Mesendoderm (in vitro differentiated cells): Measurements from ENCODE around the gene ACTN1.

Source experiments
- DNase-seq: peaks from one replicate; pipeline ENCODE4 v3.0.0; 2013
- H2AK5ac ChIP-seq: 2 replicates; pipeline ENCODE4 v1.6.1; 2013; ENCODE audit warnings: low read length, inconsistent platforms
- H2BK120ac ChIP-seq: 2 replicates; pipeline ENCODE4 v1.6.1; 2013; ENCODE audit warnings: low read depth, mild to moderate bottlenecking, low read length, moderate library complexity, mixed read lengths
- H2BK15ac ChIP-seq: replicated peaks from 2 replicates; pipeline ENCODE4 v1.6.1; 2013; ENCODE audit warnings: low read depth, mild to moderate bottlenecking, moderate library complexity
- H2BK5ac ChIP-seq: 2 replicates; pipeline ENCODE4 v1.6.1; 2013; ENCODE audit warnings: low read length, inconsistent platforms
- H3K18ac ChIP-seq: 2 replicates; pipeline ENCODE4 v1.6.1; 2013; ENCODE audit warnings: mild to moderate bottlenecking, low read length, mixed read lengths
- H3K23ac ChIP-seq: one replicate; pipeline ENCODE4 v1.6.1; 2013; ENCODE audit warnings: low read length
- H3K27ac ChIP-seq: 2 replicates; pipeline ENCODE4 v1.5.1; 2013; ENCODE audit warnings: low read depth, mild to moderate bottlenecking, inconsistent platforms, low read length, moderate library complexity
- H3K27me3 ChIP-seq: 2 replicates; pipeline ENCODE4 v1.6.1; 2013; ENCODE audit warnings: low read length, control low read depth, mild to moderate bottlenecking, inconsistent platforms; ENCODE audit not compliant: insufficient read depth, poor library complexity
- H3K36me3 ChIP-seq: 2 replicates; pipeline ENCODE4 v1.6.1; 2013; ENCODE audit warnings: low read length, inconsistent platforms; ENCODE audit not compliant: control insufficient read depth, insufficient read depth
- H3K4ac ChIP-seq: one replicate; pipeline ENCODE4 v1.6.1; 2013; ENCODE audit warnings: low read depth, mild to moderate bottlenecking, low read length, moderate library complexity
- H3K4me1 ChIP-seq: 2 replicates; pipeline ENCODE4 v1.6.1; 2013; ENCODE audit warnings: low read depth, low read length, inconsistent platforms; ENCODE audit not compliant: control insufficient read depth
- H3K4me2 ChIP-seq: 2 replicates; pipeline ENCODE4 v1.6.1; 2013; ENCODE audit warnings: low read length
- H3K4me3 ChIP-seq: 2 replicates; pipeline ENCODE4 v1.5.1; 2013; ENCODE audit warnings: mild to moderate bottlenecking, low read length
- H3K56ac ChIP-seq: one replicate; pipeline ENCODE4 v1.6.1; 2013; ENCODE audit warnings: low read length
- H3K79me1 ChIP-seq: 2 replicates; pipeline ENCODE4 v1.6.1; 2013; ENCODE audit warnings: low read length, inconsistent platforms
- H3K79me2 ChIP-seq: 2 replicates; pipeline ENCODE4 v1.6.1; 2013; ENCODE audit warnings: mild to moderate bottlenecking, low read length; ENCODE audit not compliant: control insufficient read depth, insufficient read depth
- H3K9ac ChIP-seq: 2 replicates; pipeline ENCODE4 v1.6.1; 2013; ENCODE audit warnings: low read length, inconsistent platforms
- H4K5ac ChIP-seq: one replicate; pipeline ENCODE4 v1.6.1; 2013; ENCODE audit warnings: low read length
- H4K8ac ChIP-seq: one replicate; pipeline ENCODE4 v1.6.1; 2013; ENCODE audit warnings: low read depth, mild to moderate bottlenecking, control low read depth, low read length, moderate library complexity
- WGBS: extraction: QIAGEN DNeasy Blood & Tissue Kit; methylation state at CpG from one replicate; pipeline ENCODE4 v1.1.7; 2013; ENCODE audit warnings: low lambda C conversion rate, missing lambda C conversion rate; ENCODE audit not compliant: insufficient coverage; ENCODE audit errors: extremely low coverage; 5-methylcytosine and 5-hydroxymethylcytosine counted together

Gene ACTN1

GRCh38 chr14:68834816-68835215, 144.3 kb downstream of the ACTN1 start:
- H3K36me3 ChIP-seq, result no peaks in the 10 kb centered on the region
- WGBS, result no CpG with 5 or more reads among the region's 6 CpGs
- H3K79me2 ChIP-seq, result no peaks in the 10 kb centered on the region
- no peak overlapping the region for H3K23ac ChIP-seq
- H3K9ac ChIP-seq, result no peak overlapping the region
- H2AK5ac ChIP-seq, result no peak overlapping the region
- no peak overlapping the region for H2BK120ac ChIP-seq
- H3K18ac ChIP-seq, result no peak overlapping the region
- H4K8ac ChIP-seq, result no peak overlapping the region
- H3K79me1 ChIP-seq, result no peaks in the 10 kb centered on the region
- no peak overlapping the region for H3K4me2 ChIP-seq
- no peaks in the 10 kb centered on the region for H3K27me3 ChIP-seq
- no peak for DNase-seq
- no peak overlapping the region for H3K4ac ChIP-seq
- H4K5ac ChIP-seq, result no peak overlapping the region
- no peaks in the 10 kb centered on the region for H3K4me1 ChIP-seq
- no peak overlapping the region for H2BK5ac ChIP-seq
- H3K4me3 ChIP-seq, result no peak overlapping the region
- no peak overlapping the region for H3K56ac ChIP-seq
- H3K27ac ChIP-seq, result no peak overlapping the region
- H2BK15ac ChIP-seq, result no peak overlapping the region

- H3K9ac ChIP-seq, result no peak overlapping the region
- H4K8ac ChIP-seq, result no peak overlapping the region
- H2AK5ac ChIP-seq, result no peak overlapping the region
- H2BK15ac ChIP-seq, result no peak overlapping the region
- H3K36me3 ChIP-seq, result no peaks in the 10 kb centered on the region
- no peak for DNase-seq
- no peaks in the 10 kb centered on the region for H3K79me2 ChIP-seq
- H2BK120ac ChIP-seq, result no peak overlapping the region
- H2BK5ac ChIP-seq, result no peak overlapping the region
- no peak overlapping the region for H3K56ac ChIP-seq
- no peaks in the 10 kb centered on the region for H3K27me3 ChIP-seq
- no peak overlapping the region for H3K18ac ChIP-seq
- H3K4ac ChIP-seq, result no peak overlapping the region
- H3K4me2 ChIP-seq, result no peak overlapping the region
- H4K5ac ChIP-seq, result no peak overlapping the region
- H3K79me1 ChIP-seq, result no peaks in the 10 kb centered on the region
- H3K27ac ChIP-seq, result no peak overlapping the region
- H3K4me3 ChIP-seq, result no peak overlapping the region
- no peaks in the 10 kb centered on the region for H3K4me1 ChIP-seq
- H3K23ac ChIP-seq, result no peak overlapping the region
These were observed 150.4 kb downstream of the ACTN1 start for GRCh38 chr14:68828698-68829097.

GRCh38 chr14:68825729-68826128, 153.4 kb downstream of the ACTN1 start:
- H3K4ac ChIP-seq, result no peak overlapping the region
- H2BK15ac ChIP-seq, result no peak overlapping the region
- no peak overlapping the region for H3K9ac ChIP-seq
- no peak overlapping the region for H4K8ac ChIP-seq
- H3K36me3 ChIP-seq, result no peaks in the 10 kb centered on the region
- no peak overlapping the region for H3K4me2 ChIP-seq
- H3K79me1 ChIP-seq, result no peaks in the 10 kb centered on the region
- H3K23ac ChIP-seq, result no peak overlapping the region
- H3K27me3 ChIP-seq, result no peaks in the 10 kb centered on the region
- no peak overlapping the region for H3K4me3 ChIP-seq
- no peak for DNase-seq
- WGBS, result no CpG with 5 or more reads among the region's 3 CpGs
- H3K18ac ChIP-seq, result no peak overlapping the region
- no peak overlapping the region for H4K5ac ChIP-seq
- no peak overlapping the region for H2BK120ac ChIP-seq
- no peak overlapping the region for H2BK5ac ChIP-seq
- no peaks in the 10 kb centered on the region for H3K79me2 ChIP-seq
- H3K27ac ChIP-seq, result no peak overlapping the region
- H3K56ac ChIP-seq, result no peak overlapping the region
- no peaks in the 10 kb centered on the region for H3K4me1 ChIP-seq
- H2AK5ac ChIP-seq, result no peak overlapping the region

- Histone ChIP-seq H3K27ac (no peak overlapping the region), H2BK5ac (no peak overlapping the region), H3K4me2 (no peak overlapping the region), H3K27me3 (no peaks in the 10 kb centered on the region), H3K18ac (no peak overlapping the region), H3K36me3 (no peaks in the 10 kb centered on the region), H2BK15ac (no peak overlapping the region), H3K56ac (peak overlapping the region; percentile 30), H2BK120ac (no peak overlapping the region), H3K4ac (peak overlapping the region; percentile 45), H3K4me1 (no peaks in the 10 kb centered on the region), H4K8ac (no peak overlapping the region), H3K23ac (no peak overlapping the region), H2AK5ac (no peak overlapping the region), H3K79me1 (no peaks in the 10 kb centered on the region), H3K9ac (peak overlapping the region; percentile 23), H3K79me2 (no peaks in the 10 kb centered on the region), H4K5ac (no peak overlapping the region), H3K4me3 (no peak overlapping the region)
- no CpG with 5 or more reads among the region's 11 CpGs for WGBS
- peak; percentile 91 for DNase-seq
These were observed 154.4 kb downstream of the ACTN1 start for GRCh38 chr14:68824517-68825347.

GRCh38 chr14:68824207-68824516, 154.9 kb downstream of the ACTN1 start:
- Histone ChIP-seq H3K23ac (no peak overlapping the region), H2AK5ac (no peak overlapping the region), H3K4ac (no peak overlapping the region), H2BK15ac (no peak overlapping the region), H3K36me3 (no peaks in the 10 kb centered on the region), H3K4me1 (no peaks in the 10 kb centered on the region), H3K27ac (no peak overlapping the region), H2BK5ac (no peak overlapping the region), H3K27me3 (no peaks in the 10 kb centered on the region), H4K5ac (no peak overlapping the region), H3K56ac (no peak overlapping the region), H4K8ac (no peak overlapping the region), H3K4me3 (no peak overlapping the region), H2BK120ac (no peak overlapping the region), H3K18ac (no peak overlapping the region), H3K79me1 (no peaks in the 10 kb centered on the region), H3K4me2 (no peak overlapping the region), H3K79me2 (no peaks in the 10 kb centered on the region), H3K9ac (no peak overlapping the region)
- no peak for DNase-seq
- no CpG with 5 or more reads among the region's 1 CpG for WGBS
